Mesenchymal stem cell (in vitro differentiated cells and primary cell): Measurements from ENCODE around the gene CORO1C.

ENCODE experiments used
- DNase-seq: peaks from one replicate; pipeline ENCODE4 v3.0.0-alpha.2; 2013
- H2AFZ ChIP-seq: one replicate; pipeline ENCODE4 v1.6.1; 2013; ENCODE audit warnings: low read depth, mild to moderate bottlenecking, control low read depth, inconsistent platforms, low read length, moderate library complexity
- H2AK5ac ChIP-seq: 2 replicates; pipeline ENCODE4 v1.6.1; 2013; ENCODE audit warnings: low read length, moderate library complexity, mild to moderate bottlenecking, inconsistent platforms; ENCODE audit not compliant: severe bottlenecking
- H2BK120ac ChIP-seq: one replicate; pipeline ENCODE4 v1.6.1; 2013; ENCODE audit warnings: low read depth, mild to moderate bottlenecking, inconsistent platforms, low read length, moderate library complexity
- H2BK12ac ChIP-seq, 2 experiments: one replicate each; pipeline ENCODE4 v1.6.1; 2013; ENCODE audit warnings: inconsistent platforms in 2 of 2, low read length in 2 of 2, mild to moderate bottlenecking in 2 of 2, moderate library complexity in 2 of 2, control low read depth in 1 of 2
- H2BK15ac ChIP-seq: one replicate; pipeline ENCODE4 v1.6.1; 2013; ENCODE audit warnings: mild to moderate bottlenecking, low read depth, inconsistent platforms; ENCODE audit not compliant: poor library complexity, severe bottlenecking
- H2BK5ac ChIP-seq: 2 replicates; pipeline ENCODE4 v1.6.1; 2013; ENCODE audit warnings: low read depth, mild to moderate bottlenecking, low read length, control low read depth, inconsistent platforms; ENCODE audit not compliant: poor library complexity, severe bottlenecking
- H3K14ac ChIP-seq, 2 experiments: one replicate each; pipeline ENCODE4 v1.6.1; 2013; ENCODE audit warnings: inconsistent platforms in 2 of 2, low read length in 2 of 2, control low read depth in 1 of 2, mild to moderate bottlenecking in 1 of 2, moderate library complexity in 1 of 2
- H3K18ac ChIP-seq, 2 experiments: one replicate each; pipeline ENCODE4 v1.6.1; 2013; ENCODE audit warnings: inconsistent platforms in 2 of 2, low read length in 2 of 2, control low read depth in 1 of 2, low read depth in 1 of 2, mild to moderate bottlenecking in 1 of 2
- H3K23ac ChIP-seq, 2 experiments: one replicate each; pipeline ENCODE4 v1.6.1; 2013; ENCODE audit warnings: inconsistent platforms in 2 of 2, low read length in 2 of 2, mild to moderate bottlenecking in 2 of 2, moderate library complexity in 2 of 2, control low read depth in 1 of 2
- H3K27ac ChIP-seq: 2 replicates; pipeline ENCODE4 v1.5.1; 2013; ENCODE audit warnings: mild to moderate bottlenecking, moderate library complexity, low read length, control low read depth, inconsistent platforms; ENCODE audit not compliant: poor library complexity, severe bottlenecking
- H3K27me3 ChIP-seq, 2 experiments: 2 replicates each; pipeline versions ENCODE4 v1.6.1 to v1.7.0; 2013; ENCODE audit warnings: low read length in 2 of 2, mild to moderate bottlenecking in 2 of 2, moderate library complexity in 2 of 2, control low read depth in 1 of 2, inconsistent platforms in 1 of 2; ENCODE audit not compliant: control insufficient read depth in 1 of 2, insufficient read depth in 1 of 2
- H3K36me3 ChIP-seq, 2 experiments: 2 replicates each; pipeline versions ENCODE4 v1.6.1 to v1.7.0; 2013; ENCODE audit warnings: low read length in 2 of 2, control low read depth in 1 of 2, inconsistent platforms in 1 of 2, low read depth in 1 of 2, mild to moderate bottlenecking in 1 of 2; ENCODE audit not compliant: insufficient read depth in 2 of 2, control insufficient read depth in 1 of 2
- H3K4ac ChIP-seq, 2 experiments: one replicate each; pipeline ENCODE4 v1.6.1; 2013; ENCODE audit warnings: inconsistent platforms in 2 of 2, low read length in 2 of 2, mild to moderate bottlenecking in 2 of 2, moderate library complexity in 2 of 2, control low read depth in 1 of 2, low read depth in 1 of 2
- H3K4me1 ChIP-seq: 2 replicates; pipeline ENCODE4 v1.6.1; 2013; ENCODE audit warnings: low read depth, low read length, control low read depth; ENCODE audit not compliant: control insufficient read depth, insufficient read depth
- H3K4me2 ChIP-seq: 2 replicates; pipeline ENCODE4 v1.6.1; 2013; ENCODE audit warnings: low read length, mild to moderate bottlenecking, inconsistent platforms; ENCODE audit not compliant: poor library complexity, severe bottlenecking
- H3K4me3 ChIP-seq, 2 experiments: 2 replicates each; pipeline versions ENCODE4 v1.5.1 to v1.7.0; 2013; ENCODE audit warnings: low read length in 2 of 2, mild to moderate bottlenecking in 2 of 2, control low read depth in 1 of 2, low read depth in 1 of 2; ENCODE audit not compliant: insufficient read depth in 1 of 2
- H3K79me1 ChIP-seq: replicated peaks from 2 replicates; pipeline ENCODE4 v1.6.1; 2013; ENCODE audit warnings: mild to moderate bottlenecking, control low read depth, low read length, inconsistent platforms; ENCODE audit not compliant: poor library complexity, severe bottlenecking
- H3K9ac ChIP-seq: 2 replicates; pipeline ENCODE4 v1.7.0; 2013; ENCODE audit warnings: mild to moderate bottlenecking, low read length, moderate library complexity
- H3K9me3 ChIP-seq: 2 replicates; pipeline ENCODE4 v1.7.0; 2013; ENCODE audit warnings: mild to moderate bottlenecking, low read length; ENCODE audit not compliant: control insufficient read depth
- H4K8ac ChIP-seq: one replicate; pipeline ENCODE4 v1.6.1; 2013; ENCODE audit warnings: inconsistent platforms, mild to moderate bottlenecking, low read length, moderate library complexity
- H4K91ac ChIP-seq: one replicate; pipeline ENCODE4 v1.6.1; 2013; ENCODE audit warnings: mild to moderate bottlenecking, low read length, inconsistent platforms
- WGBS: methylation state at CpG from one replicate; pipeline ENCODE4 v1.1.7; 2013; ENCODE audit warnings: mixed read lengths; 5-methylcytosine and 5-hydroxymethylcytosine counted together

CORO1C gene

GRCh38 chr12:108609537-108610335, 121.6 kb downstream of the CORO1C start:
- H2BK12ac ChIP-seq = peak overlapping the region; percentile 84 to 94
- peak overlapping the region in 1 of 2 experiments; percentile 19 for H3K4me3 ChIP-seq

DNA sequence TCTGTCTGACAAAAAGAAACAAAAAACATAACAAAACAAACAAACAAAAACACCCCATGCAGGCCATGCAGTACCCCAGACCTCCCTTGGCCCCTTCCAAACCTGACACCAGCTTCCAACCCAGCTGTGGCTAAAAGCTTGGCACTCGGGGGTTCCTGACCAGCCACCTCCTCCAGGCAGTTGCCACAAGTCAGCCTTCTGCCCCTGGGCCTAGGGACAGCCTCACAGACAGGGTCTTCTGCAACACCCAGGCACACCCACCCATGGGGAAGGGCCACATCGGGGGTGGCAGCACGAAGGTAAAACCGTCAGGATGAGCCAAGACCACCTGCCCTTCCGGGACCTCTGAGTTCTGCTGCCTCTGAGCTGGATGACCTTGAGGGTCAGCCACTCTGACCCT, 122.7 kb downstream of the CORO1C start:
- Histone ChIP-seq H3K9me3 (no peaks in the 10 kb centered on the region), H3K14ac (no peak overlapping the region), H3K9ac (no peak overlapping the region), H3K23ac (peak overlapping the region in 1 of 2 experiments; percentile 70), H3K36me3 (no peaks in the 10 kb centered on the region), H2AK5ac (peak overlapping the region; percentile 89), H3K27me3 (no peaks in the 10 kb centered on the region), H2BK5ac (no peak overlapping the region), H2AFZ (no peak overlapping the region), H3K18ac (peak overlapping the region; percentile 16 to 63), H2BK15ac (no peak overlapping the region), H4K91ac (peak overlapping the region; percentile 93), H3K79me1 (no peaks in the 10 kb centered on the region), H3K4ac (no peak overlapping the region), H3K4me1 (peaks cover 36% of the 10 kb centered on the region), H4K8ac (peak overlapping the region; percentile 19), H3K27ac (no peak overlapping the region), H2BK12ac (peak overlapping the region; percentile 47 to 69), H3K4me2 (no peak overlapping the region), H3K4me3 (no peak overlapping the region), H2BK120ac (peak overlapping the region; percentile 64)
- WGBS = 84% methylated on average over 5 of the region's 5 CpGs
- DNase-seq = no peak

More at GRCh38 chr12:108609537-108610335, 121.6 kb downstream of the CORO1C start:
- peak; percentile 92 for DNase-seq
- Histone ChIP-seq H3K36me3 (no peaks in the 10 kb centered on the region), H4K91ac (peak overlapping the region; percentile 20), H3K4ac (peak overlapping the region; percentile 29 to 55), H2BK15ac (peak overlapping the region; percentile 98), H2AFZ (no peak overlapping the region), H3K79me1 (no peaks in the 10 kb centered on the region), H2BK5ac (no peak overlapping the region), H3K27me3 (no peaks in the 10 kb centered on the region), H3K27ac (no peak overlapping the region), H3K9me3 (no peaks in the 10 kb centered on the region), H3K23ac (no peak overlapping the region), H3K9ac (peak overlapping the region; percentile 55), H3K4me2 (no peak overlapping the region), H2BK120ac (peak overlapping the region; percentile 71), H3K4me1 (peaks cover 32% of the 10 kb centered on the region), H3K18ac (peak overlapping the region; percentile 72 to 83), H3K14ac (peak overlapping the region in 1 of 2 experiments; percentile 36), H2AK5ac (peak overlapping the region; percentile 85), H4K8ac (peak overlapping the region; percentile 78)
- WGBS = 52% methylated on average over 20 of the region's 21 CpGs

- WGBS = 95% methylated on average over 9 of the region's 10 CpGs
Measured at GRCh38 chr12:108607981-108608600, 123.2 kb downstream of the CORO1C start.

DNA sequence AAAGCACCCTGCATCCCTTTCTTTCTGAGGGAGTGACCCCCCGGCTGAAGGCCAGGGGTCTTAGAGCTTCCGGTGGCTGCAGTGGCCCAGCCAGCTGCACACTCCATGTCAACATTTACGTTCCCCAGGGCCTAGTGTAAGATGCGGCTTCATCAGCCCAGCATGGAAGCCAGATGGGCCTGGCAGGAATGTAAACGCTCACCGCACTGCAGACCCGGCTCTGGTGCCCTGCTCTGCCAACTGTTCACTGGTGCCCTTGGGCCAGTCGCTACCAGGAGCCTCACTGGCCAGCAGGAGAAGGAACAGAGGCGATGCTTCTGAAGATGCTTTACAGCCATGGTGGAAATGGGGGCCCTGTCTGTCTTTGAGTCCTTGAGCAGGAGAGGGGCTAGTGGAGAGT, 124.8 kb downstream of the CORO1C start:
- no peak overlapping the region for H3K27ac ChIP-seq
- no peak overlapping the region for H3K14ac ChIP-seq
- H3K4ac ChIP-seq = peak overlapping the region in 1 of 2 experiments; percentile 71
- H3K4me3 ChIP-seq = no peak overlapping the region
- no peaks in the 10 kb centered on the region for H3K27me3 ChIP-seq
- H2AFZ ChIP-seq = no peak overlapping the region
- 77% methylated on average over 9 of the region's 9 CpGs for WGBS
- H3K36me3 ChIP-seq = no peaks in the 10 kb centered on the region
- no peaks in the 10 kb centered on the region for H3K79me1 ChIP-seq
- no peak for DNase-seq
- no peak overlapping the region for H3K4me2 ChIP-seq
- H4K8ac ChIP-seq = peak overlapping the region; percentile 0
- H3K18ac ChIP-seq = peak overlapping the region in 1 of 2 experiments; percentile 18
- no peak overlapping the region for H3K9ac ChIP-seq
- H2BK15ac ChIP-seq = no peak overlapping the region
- H2AK5ac ChIP-seq = no peak overlapping the region
- peak overlapping the region; percentile 63 to 88 for H2BK12ac ChIP-seq
- peak overlapping the region; percentile 92 for H4K91ac ChIP-seq
- H3K23ac ChIP-seq = no peak overlapping the region
- no peaks in the 10 kb centered on the region for H3K9me3 ChIP-seq
- peaks cover 28% of the 10 kb centered on the region for H3K4me1 ChIP-seq
- H2BK120ac ChIP-seq = no peak overlapping the region
- H2BK5ac ChIP-seq = no peak overlapping the region

More at GRCh38 chr12:108607981-108608600, 123.2 kb downstream of the CORO1C start:
- no peaks in the 10 kb centered on the region for H3K79me1 ChIP-seq
- H2BK12ac ChIP-seq = peak overlapping the region in 1 of 2 experiments; percentile 40
- H3K23ac ChIP-seq = no peak overlapping the region
- H3K27ac ChIP-seq = no peak overlapping the region
- DNase-seq = no peak
- H3K4ac ChIP-seq = no peak overlapping the region
- no peak overlapping the region for H4K8ac ChIP-seq
- H3K4me3 ChIP-seq = no peak overlapping the region
- no peak overlapping the region for H2AK5ac ChIP-seq
- H3K4me2 ChIP-seq = no peak overlapping the region
- H3K27me3 ChIP-seq = no peaks in the 10 kb centered on the region
- H3K36me3 ChIP-seq = no peaks in the 10 kb centered on the region
- H3K9ac ChIP-seq = no peak overlapping the region
- peaks cover 36% of the 10 kb centered on the region for H3K4me1 ChIP-seq
- H3K14ac ChIP-seq = no peak overlapping the region
- H2BK5ac ChIP-seq = no peak overlapping the region
- H2BK120ac ChIP-seq = no peak overlapping the region
- H2AFZ ChIP-seq = no peak overlapping the region
- peak overlapping the region; percentile 16 for H4K91ac ChIP-seq
- no peak overlapping the region for H3K18ac ChIP-seq
- no peaks in the 10 kb centered on the region for H3K9me3 ChIP-seq
- peak overlapping the region; percentile 1 for H2BK15ac ChIP-seq
